Measurements from ENCODE around the gene TRIM67.

- TF ChIP-seq EZH2 (IDR thresholded peaks at IDR 0.05; ENCODE audit: insufficient read depth, poor library complexity, severe bottlenecking): no peak
- TF ChIP-seq EZH2phosphoT487 (IDR thresholded peaks at IDR 0.05; ENCODE audit: insufficient read depth, low read depth): no peak
Measured at GRCh38 chr1:231238298-231238697, 76.4 kb downstream of the TRIM67 start.
